ENCODE results near the gene PRR36. TPM values are rescaled to one million over a fixed set of nuclear protein-coding genes. Genes with fewer than 3 reads are reported as not detected.

Gene PRR36
- total RNA-seq (2014; rRNA removed; shearing (Covaris generic)): 0.27 TPM in 1 of 2 replicates, not detected in the other

DNA sequence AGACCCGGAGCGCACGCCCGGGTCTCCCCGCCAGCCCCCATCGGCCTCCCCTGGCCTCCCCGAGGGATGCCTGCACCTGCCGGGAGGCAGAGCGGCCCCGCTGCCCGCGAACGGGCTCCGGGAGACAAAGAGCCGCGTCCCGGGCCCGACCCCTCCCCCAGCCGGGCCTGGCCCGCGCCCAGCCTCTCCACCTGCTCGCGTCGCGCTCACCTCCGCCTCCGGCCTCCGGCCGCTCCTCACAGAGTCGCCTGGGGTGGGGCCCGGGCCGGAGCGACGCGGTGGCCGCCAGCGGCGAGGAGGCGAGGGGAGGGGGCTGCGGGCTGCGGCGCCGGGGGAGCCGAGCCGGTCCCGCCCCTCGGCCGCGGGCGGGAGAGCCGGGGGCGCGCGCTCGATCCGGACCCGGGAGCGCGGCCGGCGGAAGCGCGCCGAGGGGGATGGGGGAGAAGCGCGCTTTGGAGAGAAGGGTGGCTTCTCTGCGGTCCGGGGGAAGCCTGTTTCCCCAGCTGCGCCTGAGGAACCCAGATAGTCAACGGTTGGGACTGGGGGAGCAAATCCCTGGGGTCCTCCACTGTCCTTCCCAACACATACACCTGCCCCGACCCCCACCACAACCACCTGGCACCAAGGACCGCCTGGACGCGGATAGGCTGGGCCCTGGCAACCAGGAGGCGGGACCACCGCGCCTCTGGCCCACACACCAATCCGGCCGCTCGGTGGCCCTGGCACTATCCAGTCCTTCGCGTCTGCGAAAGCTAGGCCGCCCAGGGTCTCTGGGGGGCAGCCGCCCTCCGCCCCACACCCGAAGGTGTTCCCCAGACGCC lies at the start of gene PRR36:
Gene PRR36, minus strand, starts transcription at position 315 of the 821 bp plus-strand sequence. CDS start 701 bp downstream, outside the sequence.

DNA sequence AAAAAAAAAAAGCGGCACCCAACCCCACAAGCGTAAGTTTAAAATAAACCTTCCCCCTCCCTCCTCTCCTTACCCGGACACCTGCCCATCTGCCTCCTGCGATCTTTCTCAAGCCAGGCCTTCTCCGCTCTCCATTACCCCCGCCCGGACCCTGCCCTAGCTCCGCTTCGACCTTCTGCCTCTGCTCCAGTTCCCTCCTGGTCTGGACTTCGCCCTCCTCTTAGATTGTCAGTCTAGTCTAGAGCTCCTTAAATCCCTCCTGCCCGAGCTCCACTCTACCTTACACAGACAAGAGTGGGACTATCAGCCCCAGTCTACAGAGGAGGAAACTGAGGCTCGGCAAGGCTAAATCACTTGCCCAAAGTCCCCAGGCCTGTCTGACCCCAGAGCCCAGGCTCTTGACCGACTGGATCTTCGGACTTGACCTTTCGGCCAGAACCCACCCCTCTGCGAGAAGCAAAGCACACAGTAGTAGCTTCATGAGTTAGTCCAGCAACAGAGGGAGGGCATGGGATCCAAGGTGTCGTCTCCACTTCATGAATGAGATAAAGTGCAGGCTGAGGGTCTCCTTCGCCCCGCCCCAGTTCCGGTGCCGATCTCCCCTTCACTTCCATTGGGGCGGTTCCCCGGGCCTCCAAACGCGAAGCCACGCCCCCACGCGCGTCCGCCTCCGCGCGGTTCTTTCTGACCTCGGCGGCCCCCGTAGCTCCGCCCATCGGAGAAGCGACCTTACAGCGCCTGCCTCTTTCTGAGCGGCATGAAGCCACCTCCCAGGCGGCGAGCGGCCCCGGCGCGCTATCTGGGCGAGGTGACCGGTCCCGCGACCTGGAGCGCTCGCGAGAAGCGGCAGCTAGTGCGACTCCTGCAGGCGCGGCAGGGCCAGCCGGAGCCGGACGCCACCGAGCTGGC lies 45.7 kb upstream of the PRR36 start, which contains the start of gene SNAPC2:
Gene SNAPC2, plus strand, starts transcription at position 729 of the 909 bp plus-strand sequence. Its CDS starts 29 bp downstream, at position 758.

DNA sequence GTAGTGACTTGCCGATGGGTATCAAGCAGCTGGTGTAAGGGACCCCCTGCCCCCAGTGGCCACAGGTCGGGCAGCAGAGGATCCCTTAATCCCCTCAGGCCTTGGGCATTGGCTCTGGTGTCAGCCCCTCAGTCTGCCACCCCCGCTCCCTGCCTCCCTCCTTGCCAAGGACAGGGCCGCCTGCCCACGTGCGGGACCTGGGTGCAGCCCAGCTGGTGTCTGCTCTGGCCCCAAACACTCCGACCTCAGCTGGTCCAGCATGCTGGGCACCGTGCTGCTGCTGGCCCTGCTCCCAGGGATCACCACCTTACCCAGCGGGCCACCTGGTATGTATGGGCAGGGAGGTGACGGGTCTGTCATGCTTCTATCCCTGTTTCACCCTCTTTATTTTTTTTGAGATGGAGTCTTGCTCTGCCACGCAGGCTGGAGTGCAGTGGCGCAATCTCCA lies 40.4 kb upstream of the PRR36 start, which contains the start of gene TGFBR3L:
Gene TGFBR3L, plus strand, starts transcription at position 233 of the 448 bp plus-strand sequence.

DNA sequence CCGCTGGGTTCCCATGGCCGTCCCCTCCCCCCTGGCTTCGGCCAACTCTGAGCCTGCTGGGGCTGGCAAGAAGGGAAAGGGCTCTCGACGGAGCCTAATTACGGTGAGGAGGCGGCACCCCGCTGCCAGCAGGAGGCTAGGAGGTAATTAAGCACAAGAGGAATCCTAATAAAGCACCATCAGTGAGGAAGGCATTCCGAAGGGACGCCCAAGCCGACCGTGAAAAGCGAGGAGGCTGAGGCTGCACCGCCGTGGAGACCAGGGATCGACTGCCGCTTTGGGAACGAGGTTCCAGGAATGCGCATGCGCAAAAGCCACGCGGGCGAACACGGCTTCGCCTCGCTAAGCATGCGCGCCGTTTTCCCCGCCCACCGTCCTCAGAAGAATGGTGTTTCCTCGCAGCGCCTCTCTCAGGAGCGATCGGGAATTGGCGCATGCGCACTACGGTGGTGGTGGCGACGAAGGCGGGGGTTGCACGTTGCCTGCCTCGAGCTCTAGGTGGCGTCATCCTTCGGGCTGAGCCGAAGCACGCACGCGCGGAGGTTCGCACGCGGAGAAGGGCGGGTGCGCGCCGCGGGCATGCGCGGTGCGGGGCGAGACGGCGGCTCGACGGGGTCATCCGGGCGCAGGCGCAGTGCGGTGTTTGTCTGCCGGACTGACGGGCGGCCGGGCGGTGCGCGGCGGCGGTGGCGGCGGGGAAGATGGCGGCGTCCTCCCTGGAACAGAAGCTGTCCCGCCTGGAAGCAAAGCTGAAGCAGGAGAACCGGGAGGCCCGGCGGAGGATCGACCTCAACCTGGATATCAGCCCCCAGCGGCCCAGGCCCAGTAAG lies 29.3 kb upstream of the PRR36 start, which contains the start of gene MAP2K7:
Gene MAP2K7, plus strand, starts transcription at position 634 of the 830 bp plus-strand sequence. Its CDS starts 68 bp downstream, at position 702.

DNA sequence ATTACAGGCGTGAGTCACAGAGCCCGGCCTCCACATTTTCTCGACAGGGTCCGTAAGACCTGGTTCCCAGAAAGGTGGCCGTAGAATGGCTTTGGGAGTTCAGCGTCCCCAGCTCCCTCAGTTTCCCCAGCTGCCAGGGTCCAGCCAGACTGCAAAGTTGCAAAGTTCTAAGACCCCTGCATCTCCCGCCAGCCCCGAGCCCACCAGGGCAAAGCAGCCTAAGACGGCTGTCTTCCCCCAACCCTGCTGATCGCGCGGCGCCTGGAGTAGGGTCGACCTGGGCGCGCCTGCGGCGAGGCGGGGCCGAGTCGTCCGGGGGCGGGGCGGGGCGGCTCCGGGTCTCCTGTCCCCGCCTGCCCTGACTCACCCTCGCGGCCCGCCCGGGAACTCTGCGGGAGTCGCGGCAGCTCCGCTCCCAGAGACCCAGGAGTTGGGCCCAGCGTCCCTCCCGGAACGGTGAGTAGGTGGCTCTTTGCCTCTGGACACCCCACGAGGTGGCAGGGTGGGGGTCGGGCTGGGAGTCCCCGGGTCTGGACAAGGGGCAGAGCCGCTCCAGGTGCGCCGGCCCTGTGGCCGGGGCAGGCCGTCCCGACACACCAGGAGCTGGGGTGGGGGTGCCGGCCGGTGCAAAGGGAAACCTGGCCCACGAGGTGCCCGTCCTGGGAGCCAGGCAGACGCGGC lies 14.1 kb upstream of the PRR36 start, which contains the start of gene LRRC8E:
Gene LRRC8E, plus strand, starts transcription at position 366 of the 681 bp plus-strand sequence. CDS start 7,094 bp downstream, outside the sequence.

DNA sequence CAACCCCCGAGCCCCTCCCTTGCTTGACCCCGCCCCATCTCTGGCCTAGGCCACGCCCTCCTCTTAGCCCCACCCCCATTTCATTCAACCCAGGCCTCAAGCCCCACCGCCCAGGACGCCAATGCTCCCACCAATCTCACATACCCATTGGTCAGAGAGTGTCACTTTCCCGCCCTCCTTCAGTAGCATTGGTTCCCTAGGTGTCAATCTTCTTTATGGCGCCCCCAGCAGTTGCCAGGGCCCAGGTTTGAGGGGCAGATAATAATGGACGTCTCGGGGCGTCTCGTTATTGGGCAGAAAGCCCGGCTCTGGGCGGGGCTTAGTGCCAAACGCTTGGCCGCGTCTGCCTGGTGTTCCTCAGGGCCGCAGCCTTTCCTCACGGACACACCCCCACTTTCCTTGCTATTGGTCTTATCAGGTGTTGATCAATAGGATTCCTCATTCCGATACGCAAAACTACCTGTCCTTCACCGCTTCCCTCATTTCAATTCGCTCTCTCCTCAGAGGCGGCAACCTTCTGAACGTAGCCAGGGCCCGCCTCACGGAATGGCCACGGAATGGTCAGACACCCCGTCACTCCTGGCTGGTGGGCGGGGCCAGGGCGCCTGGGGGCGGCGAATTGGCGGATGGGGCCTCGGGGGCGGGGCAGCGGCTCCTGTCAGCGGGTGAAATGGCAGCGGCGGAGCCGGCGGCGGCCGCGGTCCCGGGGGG lies 44.5 kb downstream of the PRR36 start, which contains the start of gene EVI5L:
Gene EVI5L, plus strand, starts transcription at position 658 of the 711 bp plus-strand sequence. CDS start 16,325 bp downstream, outside the sequence.

Other genes with a start within 250 kb of the PRR36 start
- 52.8 and 66.7 TPM in 2 replicates for gene XAB2, start 244.8 kb downstream of the PRR36 start, total RNA-seq (2014; rRNA removed; shearing (Covaris generic))
- gene PET100, start 244.6 kb downstream of the PRR36 start, total RNA-seq (2014; rRNA removed; shearing (Covaris generic)): 60.7 and 62.6 TPM in 2 replicates
- gene PCP2, start 240.7 kb downstream of the PRR36 start, total RNA-seq (2014; rRNA removed; shearing (Covaris generic)): not detected in 2 replicates
- 0.05 TPM in 1 of 2 replicates, not detected in the other for gene STXBP2, start 237.3 kb downstream of the PRR36 start, total RNA-seq (2014; rRNA removed; shearing (Covaris generic))
- gene RETN, start 205.3 kb downstream of the PRR36 start, total RNA-seq (2014; rRNA removed; shearing (Covaris generic)): not detected in 2 replicates
- gene MCEMP1, start 197.3 kb downstream of the PRR36 start, total RNA-seq (2014; rRNA removed; shearing (Covaris generic)): 0.27 TPM in 1 of 2 replicates, not detected in the other
- gene TRAPPC5, start 193.6 kb downstream of the PRR36 start, total RNA-seq (2014; rRNA removed; shearing (Covaris generic)): 121 and 150 TPM in 2 replicates
- 0.34 and 0.41 TPM in 2 replicates for gene FCER2, start 172.3 kb downstream of the PRR36 start, total RNA-seq (2014; rRNA removed; shearing (Covaris generic))
- not detected in 2 replicates for gene CLEC4G, start 142.3 kb downstream of the PRR36 start, total RNA-seq (2014; rRNA removed; shearing (Covaris generic))
- not detected in 2 replicates for gene CD209, start 126.9 kb downstream of the PRR36 start, total RNA-seq (2014; rRNA removed; shearing (Covaris generic))
- gene CLEC4M, start 111.1 kb downstream of the PRR36 start, total RNA-seq (2014; rRNA removed; shearing (Covaris generic)): not detected in 2 replicates
- gene EVI5L, start 44.2 kb downstream of the PRR36 start, total RNA-seq (2014; rRNA removed; shearing (Covaris generic)): 14.9 and 15.4 TPM in 2 replicates
- gene LRRC8E, start 14.1 kb upstream of the PRR36 start, total RNA-seq (2014; rRNA removed; shearing (Covaris generic)): 11.6 and 14.7 TPM in 2 replicates
- 24.0 and 34.1 TPM in 2 replicates for gene MAP2K7, start 29.5 kb upstream of the PRR36 start, total RNA-seq (2014; rRNA removed; shearing (Covaris generic))
- gene TGFBR3L, start 40.4 kb upstream of the PRR36 start, total RNA-seq (2014; rRNA removed; shearing (Covaris generic)): 1.1 and 1.6 TPM in 2 replicates
- gene SNAPC2, start 45.9 kb upstream of the PRR36 start, total RNA-seq (2014; rRNA removed; shearing (Covaris generic)): 33.9 and 34.5 TPM in 2 replicates
- gene CTXN1, start 51.7 kb upstream of the PRR36 start, total RNA-seq (2014; rRNA removed; shearing (Covaris generic)): 9.7 and 12.0 TPM in 2 replicates
- gene TIMM44, start 69.3 kb upstream of the PRR36 start, total RNA-seq (2014; rRNA removed; shearing (Covaris generic)): 182 and 208 TPM in 2 replicates
- 48.0 and 51.5 TPM in 2 replicates for gene ELAVL1, start 131.3 kb upstream of the PRR36 start, total RNA-seq (2014; rRNA removed; shearing (Covaris generic))
- gene CCL25, start 178.4 kb upstream of the PRR36 start, total RNA-seq (2014; rRNA removed; shearing (Covaris generic)): not detected in 2 replicates

Measured in A375 (cell line).